ENCODE data around the gene PNPLA1. TPM values are rescaled to one million over a fixed set of nuclear protein-coding genes. Genes with fewer than 3 reads are reported as not detected.
"Not testable (repeated sequence)": the region's sequence is repeated elsewhere in the genome, so short reads cannot be mapped to it uniquely, and the experiment has no call there.

The PNPLA1 gene
- polyA plus RNA-seq, 4 donors: 0.11 to 2.7 (median 2.4) TPM

- no peak for DNase-seq (ENCODE audit: low read depth in 4 of 4, low spot score in 3 of 4)
Observed at GRCh38 chr6:36333171-36333895, 63.5 kb downstream of the PNPLA1 start.

- DNase-seq (ENCODE audit: low read depth in 4 of 4, low spot score in 3 of 4): no peak
Observed at GRCh38 chr6:36333931-36334725, 64.3 kb downstream of the PNPLA1 start.

- no peak for DNase-seq (ENCODE audit: low read depth in 4 of 4, low spot score in 3 of 4)
Observed at GRCh38 chr6:36334832-36335459, 65.1 kb downstream of the PNPLA1 start.

- no peak for DNase-seq (ENCODE audit: low read depth in 4 of 4, low spot score in 3 of 4)
Observed at GRCh38 chr6:36335465-36336207, 65.8 kb downstream of the PNPLA1 start.

GRCh38 chr6:36336208-36336710 is 66.4 kb downstream of the PNPLA1 start:
- DNase-seq (ENCODE audit: low read depth in 4 of 4, low spot score in 3 of 4): no peak

GRCh38 chr6:36336779-36337241 is 67.0 kb downstream of the PNPLA1 start, which contains the start of gene BNIP5:
Gene BNIP5 (minus strand): TSS chr6:36336888. CDS start chr6:36330690, 6,198 bp downstream.
- no peak for DNase-seq (ENCODE audit: low read depth in 4 of 4, low spot score in 3 of 4)

GRCh38 chr6:36337814-36338213 is 68.0 kb downstream of the PNPLA1 start:
- DNase-seq (ENCODE audit: low read depth in 4 of 4, low spot score in 3 of 4): no peak

GRCh38 chr6:36338223-36338622 is 68.4 kb downstream of the PNPLA1 start:
- DNase-seq (ENCODE audit: low read depth in 4 of 4, low spot score in 3 of 4): not testable (repeated sequence)

- DNase-seq (ENCODE audit: low read depth in 4 of 4, low spot score in 3 of 4): no peak
Observed at GRCh38 chr6:36339146-36339545, 69.3 kb downstream of the PNPLA1 start.

- no peak for DNase-seq (ENCODE audit: low read depth in 4 of 4, low spot score in 3 of 4)
Observed at GRCh38 chr6:36340306-36340617, 70.4 kb downstream of the PNPLA1 start.

GRCh38 chr6:36340618-36341454 is 71.0 kb downstream of the PNPLA1 start:
- no peak for DNase-seq (ENCODE audit: low read depth in 4 of 4, low spot score in 3 of 4)

- no peak for DNase-seq (ENCODE audit: low read depth in 4 of 4, low spot score in 3 of 4)
Observed at GRCh38 chr6:36343109-36343680, 73.3 kb downstream of the PNPLA1 start.

GRCh38 chr6:36345681-36346466 is 76.0 kb downstream of the PNPLA1 start:
- no peak for DNase-seq (ENCODE audit: low read depth in 4 of 4, low spot score in 3 of 4)

GRCh38 chr6:36346486-36347273 is 76.8 kb downstream of the PNPLA1 start:
- no peak for DNase-seq (ENCODE audit: low read depth in 4 of 4, low spot score in 3 of 4)

- no peak for DNase-seq (ENCODE audit: low read depth in 4 of 4, low spot score in 3 of 4)
Observed at GRCh38 chr6:36347621-36348020, 77.8 kb downstream of the PNPLA1 start.

- no peak for DNase-seq (ENCODE audit: low read depth in 4 of 4, low spot score in 3 of 4)
Observed at GRCh38 chr6:36349240-36349639, 79.4 kb downstream of the PNPLA1 start.

- no peak for DNase-seq (ENCODE audit: low read depth in 4 of 4, low spot score in 3 of 4)
Observed at GRCh38 chr6:36350082-36350481, 80.2 kb downstream of the PNPLA1 start.
